Mucosa of stomach (tissue), 1 donor: ENCODE measurements around the gene BMP10.
"Not testable (repeated sequence)": the region's sequence is repeated elsewhere in the genome, so short reads cannot be mapped to it uniquely, and the experiment has no call there.

Experiments used
- H3K27me3 ChIP-seq: one replicate; pipeline ENCODE4 v1.7.0; 2013; ENCODE audit warnings: mild to moderate bottlenecking, low read length; ENCODE audit not compliant: control insufficient read depth, insufficient read depth
- H3K36me3 ChIP-seq: one replicate; pipeline ENCODE4 v1.7.0; 2013; ENCODE audit warnings: low read length; ENCODE audit not compliant: control insufficient read depth, insufficient read depth
- H3K4me1 ChIP-seq: one replicate; pipeline ENCODE4 v1.7.0; 2013; ENCODE audit warnings: mild to moderate bottlenecking, low read length; ENCODE audit not compliant: control insufficient read depth, insufficient read depth
- H3K4me3 ChIP-seq: one replicate; pipeline ENCODE4 v1.7.0; 2013; ENCODE audit warnings: low read length
- H3K9ac ChIP-seq: one replicate; pipeline ENCODE4 v1.7.0; 2013; ENCODE audit warnings: mild to moderate bottlenecking, low read length, moderate library complexity
- H3K9me3 ChIP-seq: one replicate; pipeline ENCODE4 v1.7.0; 2013; ENCODE audit warnings: mild to moderate bottlenecking, low read length, moderate library complexity; ENCODE audit not compliant: control insufficient read depth
- donor health status: Pancreatic carcinoma.

BMP10 gene

GRCh38 chr2:68909793-68910674 is 38.8 kb upstream of the BMP10 start:
- H3K27me3 ChIP-seq: no peaks in the 10 kb centered on the region
- H3K4me3 ChIP-seq: no peak overlapping the region

GRCh38 chr2:68908392-68908970 is 37.3 kb upstream of the BMP10 start:
- no peaks in the 10 kb centered on the region for H3K36me3 ChIP-seq
- no peaks in the 10 kb centered on the region for H3K9me3 ChIP-seq
- H3K4me1 ChIP-seq: peaks cover 17% of the 10 kb centered on the region
- H3K27me3 ChIP-seq: no peaks in the 10 kb centered on the region
- H3K9ac ChIP-seq: no peak overlapping the region
- H3K4me3 ChIP-seq: no peak overlapping the region

More at GRCh38 chr2:68909793-68910674, 38.8 kb upstream of the BMP10 start:
- H3K4me1 ChIP-seq: peaks cover 17% of the 10 kb centered on the region
- no peak overlapping the region for H3K9ac ChIP-seq
- no peaks in the 10 kb centered on the region for H3K36me3 ChIP-seq
- H3K9me3 ChIP-seq: no peaks in the 10 kb centered on the region

- Histone ChIP-seq H3K4me1 (peaks cover 17% of the 10 kb centered on the region), H3K9me3 (no peaks in the 10 kb centered on the region), H3K4me3 (no peak overlapping the region), H3K27me3 (no peaks in the 10 kb centered on the region), H3K36me3 (no peaks in the 10 kb centered on the region), H3K9ac (no peak overlapping the region)
These were observed 36.7 kb upstream of the BMP10 start for GRCh38 chr2:68907920-68908253.

- no peaks in the 10 kb centered on the region for H3K9me3 ChIP-seq
- no peak overlapping the region for H3K9ac ChIP-seq
- no peak overlapping the region for H3K4me3 ChIP-seq
- no peaks in the 10 kb centered on the region for H3K36me3 ChIP-seq
- H3K27me3 ChIP-seq: no peaks in the 10 kb centered on the region
- peaks cover 17% of the 10 kb centered on the region for H3K4me1 ChIP-seq
These were observed 36.2 kb upstream of the BMP10 start for GRCh38 chr2:68907232-68907919.

GRCh38 chr2:68906716-68907115 is 35.5 kb upstream of the BMP10 start:
- Histone ChIP-seq H3K9ac (no peak overlapping the region), H3K27me3 (no peaks in the 10 kb centered on the region), H3K36me3 (no peaks in the 10 kb centered on the region), H3K4me3 (no peak overlapping the region), H3K9me3 (no peaks in the 10 kb centered on the region), H3K4me1 (peaks cover 17% of the 10 kb centered on the region)

- Histone ChIP-seq H3K9me3 (no peaks in the 10 kb centered on the region), H3K27me3 (no peaks in the 10 kb centered on the region)
These were observed 33.9 kb upstream of the BMP10 start for GRCh38 chr2:68905116-68905515.

GRCh38 chr2:68901561-68901960 is 30.4 kb upstream of the BMP10 start:
- no peaks in the 10 kb centered on the region for H3K27me3 ChIP-seq
- no peak overlapping the region for H3K4me3 ChIP-seq
- no peaks in the 10 kb centered on the region for H3K9me3 ChIP-seq
- no peaks in the 10 kb centered on the region for H3K36me3 ChIP-seq
- no peak overlapping the region for H3K9ac ChIP-seq
- no peaks in the 10 kb centered on the region for H3K4me1 ChIP-seq

More at GRCh38 chr2:68905116-68905515, 33.9 kb upstream of the BMP10 start:
- no peaks in the 10 kb centered on the region for H3K36me3 ChIP-seq
- H3K9ac ChIP-seq: no peak overlapping the region
- H3K4me3 ChIP-seq: no peak overlapping the region
- peaks cover 17% of the 10 kb centered on the region for H3K4me1 ChIP-seq

GRCh38 chr2:68901199-68901514 is 30.0 kb upstream of the BMP10 start:
- no peaks in the 10 kb centered on the region for H3K36me3 ChIP-seq
- H3K9ac ChIP-seq: no peak overlapping the region
- H3K27me3 ChIP-seq: no peaks in the 10 kb centered on the region
- no peaks in the 10 kb centered on the region for H3K9me3 ChIP-seq
- no peaks in the 10 kb centered on the region for H3K4me1 ChIP-seq
- H3K4me3 ChIP-seq: no peak overlapping the region

- no peak overlapping the region for H3K4me3 ChIP-seq
- no peaks in the 10 kb centered on the region for H3K9me3 ChIP-seq
- no peaks in the 10 kb centered on the region for H3K27me3 ChIP-seq
- H3K4me1 ChIP-seq: no peaks in the 10 kb centered on the region
- H3K9ac ChIP-seq: no peak overlapping the region
- no peaks in the 10 kb centered on the region for H3K36me3 ChIP-seq
These were observed 29.4 kb upstream of the BMP10 start for GRCh38 chr2:68900496-68901198.

GRCh38 chr2:68895981-68896380 is 24.8 kb upstream of the BMP10 start:
- H3K4me3 ChIP-seq, H3K36me3 ChIP-seq, H3K9me3 ChIP-seq, H3K4me1 ChIP-seq, H3K27me3 ChIP-seq, H3K9ac ChIP-seq: not testable (repeated sequence)

- no peaks in the 10 kb centered on the region for H3K9me3 ChIP-seq
- no peak overlapping the region for H3K9ac ChIP-seq
- H3K27me3 ChIP-seq: no peaks in the 10 kb centered on the region
- no peak overlapping the region for H3K4me3 ChIP-seq
- H3K36me3 ChIP-seq: no peaks in the 10 kb centered on the region
- H3K4me1 ChIP-seq: no peaks in the 10 kb centered on the region
These were observed 18.3 kb upstream of the BMP10 start for GRCh38 chr2:68889500-68889899.

GRCh38 chr2:68889021-68889420 is 17.8 kb upstream of the BMP10 start:
- Histone ChIP-seq H3K9ac (no peak overlapping the region), H3K36me3 (no peaks in the 10 kb centered on the region), H3K4me1 (no peaks in the 10 kb centered on the region), H3K27me3 (no peaks in the 10 kb centered on the region), H3K4me3 (no peak overlapping the region), H3K9me3 (no peaks in the 10 kb centered on the region)
